ENCODE data around the gene SOD3. TPM values are rescaled to one million over a fixed set of nuclear protein-coding genes. Genes with fewer than 3 reads are reported as not detected.

The SOD3 gene
- total and polyA plus RNA-seq, 2 of the 4 experiments (the other 2 are of a cell fraction), result 0.36 to 5.8 TPM

DNA sequence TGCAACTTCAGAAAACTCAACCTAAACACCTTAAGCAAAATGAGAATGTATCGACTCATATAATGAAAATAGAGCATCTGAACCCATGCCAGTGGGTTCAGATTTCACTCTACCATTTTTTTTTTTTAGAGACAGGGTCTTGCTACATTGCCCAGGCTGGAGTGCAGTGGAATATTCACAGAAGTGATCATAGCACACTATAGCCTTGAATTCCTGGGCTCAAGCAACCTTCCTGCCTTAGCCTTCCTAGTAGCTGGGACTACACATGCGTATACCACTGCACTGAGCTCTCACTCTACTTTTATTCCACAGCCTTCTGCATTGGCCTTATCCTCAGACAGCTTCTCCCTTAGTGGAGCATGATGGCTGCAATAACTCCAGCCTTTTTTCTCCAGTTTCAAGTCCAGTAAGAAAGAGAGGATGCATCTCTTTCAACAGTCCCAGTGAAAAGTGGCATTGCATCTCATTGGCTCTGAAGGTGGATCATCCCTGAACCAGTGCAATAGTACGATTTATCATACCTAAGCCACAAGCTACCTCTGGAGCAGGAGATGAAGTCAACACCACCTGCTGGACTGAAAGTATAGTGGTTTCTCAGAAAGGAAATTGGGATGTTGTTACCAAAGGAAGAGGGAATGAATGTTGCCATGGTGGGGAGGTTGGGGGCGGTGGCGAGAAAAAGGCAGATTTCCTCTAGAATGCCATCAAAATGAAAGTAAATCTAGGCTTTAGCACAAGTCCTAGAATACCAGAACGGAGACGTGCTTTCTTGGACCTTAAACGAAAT, 2.0 kb upstream of the SOD3 start:
- intact Hi-C loops (cut with micrococcal nuclease) (loop anchor here (10.0 kb wide), 1 partner anchor 319 kb away; no protein-coding TSS in a partner anchor), dilution Hi-C loops (cut with HindIII; ENCODE audit: low sequenced_read_pairs, unreplicated experiment) (no loop called here), in situ Hi-C loops (cut with MboI; ENCODE audit: low sequenced_read_pairs) (no loop called here)
- H2BK20ac ChIP-seq (ENCODE audit: low read depth, low read length), result no peak overlapping the region
- no peak overlapping the region for H4K91ac ChIP-seq (ENCODE audit: insufficient read depth, low read depth, low read length)
- no peak overlapping the region for H2AFZ ChIP-seq (replicated peaks; ENCODE audit: low read length, poor library complexity)
- H3K56ac ChIP-seq (ENCODE audit: extremely low read depth, insufficient read depth, low read length), result no peak overlapping the region
- H3K27me3 ChIP-seq (ENCODE audit: control insufficient read depth, insufficient read depth, low read length), result no peaks in the 10 kb centered on the region
- no peak overlapping the region for H2AK9ac ChIP-seq (replicated peaks; ENCODE audit: low read depth, low read length, poor library complexity)
- ATAC-seq (ENCODE audit: low read depth), result no peak
- H2BK15ac ChIP-seq (ENCODE audit: low read depth, low read length), result no peak overlapping the region
- no peak overlapping the region for H2BK5ac ChIP-seq (ENCODE audit: low read depth, low read length, poor library complexity, severe bottlenecking)
- H4K8ac ChIP-seq (ENCODE audit: low read depth in 2 of 2, low read length in 2 of 2), result no peak overlapping the region
- ChIA-PET POLR2A (ENCODE audit: unreplicated experiment) (no interaction called here), CTCF (interaction anchor here (0.6 to 2.0 kb wide), 5 partner anchors 9 to 33 kb away, joined by 3 to 8 read pairs (median 5); no protein-coding TSS in a partner anchor)
- BruUV-seq (replicated peaks), result no TSS peak
- no peaks in the 10 kb centered on the region for H4K20me1 ChIP-seq (ENCODE audit: insufficient read depth, low read length)
- no peak overlapping the region for H3K9ac ChIP-seq (ENCODE audit: low read depth, low read length)
- H3K4me2 ChIP-seq (ENCODE audit: low read depth, low read length), result no peak overlapping the region
- WGBS, 2 experiments (ENCODE audit: extremely low coverage in 2 of 2, insufficient read length in 1 of 2), result no CpG with 5 or more reads among the region's 8 CpGs
- H3K14ac ChIP-seq (replicated peaks; ENCODE audit: low read depth, low read length), result no peak overlapping the region
- no peak overlapping the region for H3K27ac ChIP-seq (ENCODE audit: insufficient read depth, low read length)
- H3K18ac ChIP-seq (ENCODE audit: low read depth, low read length), result no peak overlapping the region
- H3K79me1 ChIP-seq (ENCODE audit: low read depth in 1 of 2, low read length in 2 of 2), result no peaks in the 10 kb centered on the region
- no peak overlapping the region for H4K5ac ChIP-seq (ENCODE audit: low read depth, low read length)
- peaks cover 9% of the 10 kb centered on the region for H3K4me1 ChIP-seq (ENCODE audit: control insufficient read depth, insufficient read depth, low read length)
- peak; percentile 19 for DNase-seq
- TF ChIP-seq CHD1 (IDR thresholded peaks at IDR 0.05; ENCODE audit: low read depth, low read length), result no peak
- no peak for TF ChIP-seq MAZ (IDR thresholded peaks at IDR 0.05; ENCODE audit: borderline replicate concordance, low read depth, low read length)
- no peak for TF ChIP-seq MAFK (IDR thresholded peaks at IDR 0.05; ENCODE audit: low read depth, low read length)
- peak; percentile 35; the same call in 1 of the 2 replicates for TF ChIP-seq RAD21 (IDR thresholded peaks at IDR 0.05; ENCODE audit: low read length)
- TF ChIP-seq, protein P1, sequence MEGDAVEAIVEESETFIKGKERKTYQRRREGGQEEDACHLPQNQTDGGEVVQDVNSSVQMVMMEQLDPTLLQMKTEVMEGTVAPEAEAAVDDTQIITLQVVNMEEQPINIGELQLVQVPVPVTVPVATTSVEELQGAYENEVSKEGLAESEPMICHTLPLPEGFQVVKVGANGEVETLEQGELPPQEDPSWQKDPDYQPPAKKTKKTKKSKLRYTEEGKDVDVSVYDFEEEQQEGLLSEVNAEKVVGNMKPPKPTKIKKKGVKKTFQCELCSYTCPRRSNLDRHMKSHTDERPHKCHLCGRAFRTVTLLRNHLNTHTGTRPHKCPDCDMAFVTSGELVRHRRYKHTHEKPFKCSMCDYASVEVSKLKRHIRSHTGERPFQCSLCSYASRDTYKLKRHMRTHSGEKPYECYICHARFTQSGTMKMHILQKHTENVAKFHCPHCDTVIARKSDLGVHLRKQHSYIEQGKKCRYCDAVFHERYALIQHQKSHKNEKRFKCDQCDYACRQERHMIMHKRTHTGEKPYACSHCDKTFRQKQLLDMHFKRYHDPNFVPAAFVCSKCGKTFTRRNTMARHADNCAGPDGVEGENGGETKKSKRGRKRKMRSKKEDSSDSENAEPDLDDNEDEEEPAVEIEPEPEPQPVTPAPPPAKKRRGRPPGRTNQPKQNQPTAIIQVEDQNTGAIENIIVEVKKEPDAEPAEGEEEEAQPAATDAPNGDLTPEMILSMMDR (conservative IDR thresholded peaks at IDR 0.05; ENCODE audit: low read depth, low read length), result peak; percentile 22; the same call in 1 of the 2 replicates
- no peak for TF ChIP-seq POLR2A (IDR thresholded peaks at IDR 0.05; ENCODE audit: low read depth, low read length)
- H3K36me3 ChIP-seq (ENCODE audit: control insufficient read depth, insufficient read depth, low read length), result no peaks in the 10 kb centered on the region
- no peak overlapping the region for H2BK120ac ChIP-seq (ENCODE audit: low read depth, low read length)
- H3K4me3 ChIP-seq (ENCODE audit: insufficient read depth, low read depth, low read length), result no peak overlapping the region
- no peak overlapping the region for H2AK5ac ChIP-seq (ENCODE audit: low read depth, low read length)
- H3K9me3 ChIP-seq (ENCODE audit: control insufficient read depth, insufficient read depth, low read length), result no peaks in the 10 kb centered on the region
- H3K4ac ChIP-seq (ENCODE audit: low read depth, low read length), result no peak overlapping the region
- H3K9me1 ChIP-seq (ENCODE audit: insufficient read depth, low read length), result peaks cover 8% of the 10 kb centered on the region
- no peak overlapping the region for H3K23ac ChIP-seq (ENCODE audit: low read depth, low read length)
